Stimulated activated CD4-positive, alpha-beta T cell treated with anti-CD3 and anti-CD28 coated beads, Interleukin-1b, Interleukin-23, amount 100 ng/mL, for 1 hour (primary cell): Measurements from ENCODE around the gene SPINK2.

Experiments
- DNase-seq, 2 donors: peaks; one replicate each; pipeline ENCODE4 v3.0.0-alpha.2; 2020; ENCODE audit warnings: low read depth in 2 of 2

Gene SPINK2

DNA sequence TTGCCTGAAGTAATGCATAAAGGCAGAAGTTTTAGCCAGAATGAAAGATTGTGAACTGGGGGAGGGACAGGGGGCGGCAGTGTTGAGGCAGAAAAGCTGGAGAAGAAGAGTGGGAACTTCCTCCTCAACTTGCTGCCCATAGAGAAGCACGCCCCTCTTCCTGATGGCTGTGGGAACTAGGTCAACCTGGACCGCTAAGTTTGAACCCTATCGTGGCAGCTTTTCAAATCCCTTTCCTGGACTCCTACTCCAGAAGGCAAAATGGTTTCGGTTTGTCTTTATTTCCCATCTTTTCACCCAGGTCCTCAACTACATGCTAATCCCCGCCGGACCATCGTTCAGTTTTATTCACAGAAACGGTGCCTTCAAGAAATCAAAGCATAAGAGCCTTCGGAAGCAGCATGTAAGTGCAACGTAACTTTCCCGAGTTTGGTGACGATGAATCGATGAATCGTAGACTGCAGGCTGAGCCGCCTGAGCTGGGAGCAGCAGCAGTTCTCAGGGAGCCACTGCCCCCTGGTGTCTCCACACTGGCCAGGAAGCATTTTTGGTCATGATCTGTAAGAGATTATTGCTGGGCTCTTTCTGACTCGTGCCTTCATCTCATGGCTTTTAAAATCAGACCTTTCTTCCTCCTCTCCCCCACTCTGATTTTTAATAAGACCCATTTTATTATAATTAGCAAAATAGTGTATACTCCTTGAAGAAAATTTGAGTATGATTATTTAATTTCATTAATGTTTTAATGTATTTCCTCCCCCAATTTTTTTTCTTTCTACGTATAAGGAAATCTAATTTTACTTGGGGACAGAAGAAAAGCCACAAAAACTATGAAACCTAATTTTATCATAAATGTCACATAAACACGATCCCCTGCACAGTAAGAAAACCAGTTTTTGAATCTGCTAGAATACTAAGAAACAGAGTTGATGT lies 21.4 kb downstream of the SPINK2 start:
- peak; percentile 64 to 66 for DNase-seq

DNA sequence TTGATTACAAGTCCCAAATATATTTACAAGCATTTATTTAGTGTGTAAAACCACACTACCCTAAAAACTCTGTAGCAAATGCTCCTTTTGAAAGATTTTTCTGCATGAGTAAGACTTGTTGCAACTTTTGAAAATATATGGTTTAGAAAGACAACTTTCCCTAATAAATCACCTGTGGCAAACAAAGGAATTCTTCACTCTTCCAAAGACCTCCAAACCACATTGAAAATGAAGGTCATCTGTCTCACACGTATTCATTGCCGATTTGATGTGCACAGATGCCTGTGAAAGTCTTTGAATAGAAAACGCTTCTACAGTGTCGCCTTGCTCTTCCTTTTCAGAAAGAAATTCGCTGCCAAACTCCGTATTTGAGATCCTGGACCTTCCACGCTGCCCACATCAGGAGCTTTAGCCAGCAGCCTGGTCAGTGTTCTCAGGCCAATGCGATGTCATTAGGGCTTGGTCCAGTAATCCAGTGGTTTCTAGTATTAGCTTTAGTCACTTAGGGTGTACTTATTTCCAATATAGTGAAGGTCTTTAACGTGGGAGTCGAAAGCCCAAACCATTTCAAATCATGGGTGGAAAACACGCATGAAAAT lies 22.2 kb downstream of the SPINK2 start:
- DNase-seq = no peak

DNA sequence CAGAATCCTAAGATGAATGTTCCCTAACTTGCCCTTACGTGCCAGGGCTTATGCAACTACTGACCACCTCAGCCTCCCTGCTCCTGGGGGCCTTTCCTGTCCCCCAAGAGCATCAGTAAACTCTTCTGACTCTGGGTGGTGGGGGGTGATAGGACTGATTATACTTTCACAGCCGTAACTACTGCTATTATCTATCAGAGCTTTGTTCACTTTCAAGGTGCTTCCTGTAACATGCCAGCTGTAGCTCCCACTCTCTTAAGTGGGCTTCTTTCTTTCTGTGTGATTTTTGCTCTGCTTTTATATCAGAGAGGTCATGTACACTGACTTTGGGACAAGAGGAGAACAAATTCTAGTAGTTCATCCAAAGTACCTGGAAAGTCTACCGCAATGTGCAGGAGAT lies 25.3 kb downstream of the SPINK2 start:
- no peak for DNase-seq

DNA sequence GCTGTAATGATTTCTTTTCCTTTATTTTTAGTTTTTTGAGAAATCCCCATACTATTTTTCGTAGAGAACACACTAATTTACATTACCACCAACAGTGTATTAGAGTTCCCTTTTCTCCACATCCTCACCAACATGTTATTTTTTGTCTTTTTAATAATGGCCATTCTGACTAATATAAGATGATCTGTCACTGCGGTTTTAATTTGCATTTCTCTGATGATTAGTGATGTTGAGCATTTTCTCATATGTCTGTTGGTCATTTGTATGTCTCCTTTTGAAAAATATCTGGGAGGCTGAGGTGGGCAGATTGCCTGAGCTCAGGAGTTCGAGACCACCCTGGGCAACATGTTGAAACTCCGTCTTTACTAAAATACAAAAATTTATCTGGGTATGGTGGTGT lies 30.2 kb downstream of the SPINK2 start:
- DNase-seq = no peak

DNA sequence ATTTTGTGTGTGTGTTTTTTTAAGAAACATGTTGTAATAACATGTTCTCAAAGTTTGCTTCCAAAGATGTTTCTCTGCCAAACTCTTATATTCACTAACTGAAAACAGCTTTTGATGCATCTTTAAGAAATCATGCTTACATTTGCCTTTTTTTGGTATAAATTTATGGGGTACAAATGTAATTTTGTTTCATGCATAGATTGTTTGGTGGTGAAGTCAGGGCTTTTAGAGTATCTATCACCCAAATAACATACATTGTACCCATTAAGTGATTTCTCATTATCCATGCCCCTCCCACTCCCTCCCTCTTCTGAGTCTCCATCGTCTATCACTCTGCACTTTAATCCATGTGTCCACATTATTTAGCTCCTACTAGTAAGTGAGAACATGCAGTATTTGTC lies 30.8 kb downstream of the SPINK2 start:
- DNase-seq = no peak

DNA sequence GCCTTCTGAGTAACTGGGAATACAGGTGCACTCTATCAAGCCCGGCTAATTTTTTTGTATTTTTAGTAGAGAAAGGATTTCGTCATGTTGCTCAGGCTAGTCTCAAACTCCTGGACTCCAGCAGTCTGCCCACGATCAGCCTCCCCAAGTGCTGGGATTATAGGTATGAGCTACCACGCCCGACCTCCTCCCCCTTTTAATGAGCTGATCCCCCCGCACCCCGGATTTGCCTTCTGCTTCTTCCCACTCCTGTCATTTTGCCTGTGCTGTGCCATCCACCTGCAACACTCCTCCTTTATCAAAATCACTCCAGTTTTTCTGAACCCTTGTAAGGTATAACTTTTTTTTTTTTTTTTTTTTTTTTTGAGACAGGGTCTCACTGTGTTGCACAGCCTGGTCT lies 33.4 kb downstream of the SPINK2 start:
- DNase-seq = no peak

DNA sequence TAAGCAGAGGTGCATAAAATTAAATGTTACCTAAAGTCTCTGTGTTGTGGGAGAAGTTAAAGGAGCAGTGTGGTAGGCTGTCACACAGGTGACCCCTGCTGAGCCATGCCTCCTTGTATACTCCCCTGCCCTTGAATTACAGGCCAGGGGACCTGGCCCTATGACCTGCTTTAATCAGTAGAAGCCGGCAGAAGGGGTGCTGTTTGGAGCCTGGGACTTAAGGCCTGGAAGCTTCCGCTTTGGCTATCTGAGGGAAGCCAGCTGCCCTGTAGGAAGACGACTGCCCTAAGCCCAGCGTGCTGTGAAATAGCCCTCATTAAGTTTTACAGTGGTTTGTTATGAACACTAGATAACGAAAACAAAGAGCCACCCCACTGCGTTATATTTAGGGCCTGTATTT lies 34.1 kb downstream of the SPINK2 start:
- DNase-seq = no peak

DNA sequence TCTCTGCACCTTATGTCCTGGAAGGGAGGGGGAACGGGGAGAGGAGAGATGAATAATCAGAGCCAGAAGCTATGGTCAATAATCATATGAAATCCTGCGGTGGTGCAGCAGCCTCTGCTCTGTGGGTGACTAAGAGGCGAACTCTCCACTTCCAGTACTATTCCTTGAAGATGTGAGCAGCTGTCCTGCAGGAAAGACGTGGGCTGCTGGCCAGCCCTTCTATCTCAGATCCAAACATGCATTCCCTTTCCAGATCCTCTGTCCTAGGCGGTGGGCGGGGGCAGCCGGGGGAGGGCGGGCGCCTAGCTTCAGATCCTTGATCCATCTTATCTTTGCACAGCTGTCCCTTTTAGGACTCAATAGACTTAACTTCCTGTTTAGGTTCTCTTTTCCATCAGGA lies 34.5 kb downstream of the SPINK2 start:
- DNase-seq = no peak

DNA sequence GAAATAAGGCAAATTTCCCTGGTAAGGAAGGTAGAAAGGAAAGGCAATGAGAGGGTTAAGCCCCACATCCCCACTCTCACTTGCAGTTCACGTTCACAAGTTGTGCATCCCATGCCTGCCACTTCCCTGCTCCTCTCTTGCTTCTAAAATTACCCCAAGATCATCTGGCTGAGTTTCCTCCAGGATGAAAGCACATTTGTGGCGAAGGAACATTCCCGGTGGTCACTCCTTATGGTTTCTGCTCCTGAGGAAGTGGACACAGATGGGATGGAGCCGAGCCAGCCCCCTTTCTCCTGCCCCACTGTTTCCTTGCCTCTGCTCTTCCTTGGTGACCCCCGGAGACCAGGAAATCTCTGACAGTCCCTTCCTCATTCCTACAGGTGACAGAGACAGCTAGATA lies 37.5 kb downstream of the SPINK2 start:
- DNase-seq = no peak

DNA sequence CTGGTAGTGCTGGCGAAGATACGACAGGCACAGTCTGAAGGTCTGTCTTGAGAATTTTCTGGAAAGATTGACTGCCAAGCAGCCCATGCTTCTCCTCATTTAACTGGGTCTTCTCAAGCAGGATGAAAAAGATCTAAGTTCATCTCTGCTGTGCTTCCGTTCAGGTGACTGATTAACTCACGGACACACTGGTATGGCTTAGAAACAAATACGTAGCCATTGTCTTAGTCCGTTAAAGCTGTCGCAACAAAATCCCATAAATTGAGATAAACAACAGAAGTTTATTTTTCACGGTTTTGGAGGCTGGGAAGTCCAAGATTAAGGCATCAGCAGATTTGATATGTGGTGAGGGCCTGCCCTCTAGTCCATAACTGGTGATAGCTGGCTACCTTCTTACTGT lies 39.5 kb downstream of the SPINK2 start:
- no peak for DNase-seq

DNA sequence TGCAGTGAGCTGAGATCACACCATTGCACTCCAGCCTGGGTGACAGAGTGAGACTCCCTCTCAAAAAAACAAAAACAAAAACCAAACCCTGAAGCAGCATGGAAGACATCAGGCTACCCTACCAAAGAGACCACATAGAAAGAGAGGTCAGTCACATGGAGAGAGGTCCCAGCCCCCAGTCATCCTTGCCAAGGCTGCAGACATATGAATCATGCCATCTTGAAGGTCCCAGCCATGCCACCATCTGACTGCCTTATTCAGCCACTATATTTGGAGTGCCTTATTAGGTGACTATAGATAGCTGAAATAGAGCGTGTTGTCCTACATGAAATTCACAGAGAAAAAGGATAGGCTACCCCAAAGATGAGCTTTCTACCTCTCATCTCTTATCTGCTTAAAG lies 48.2 kb downstream of the SPINK2 start:
- DNase-seq = no peak

DNA sequence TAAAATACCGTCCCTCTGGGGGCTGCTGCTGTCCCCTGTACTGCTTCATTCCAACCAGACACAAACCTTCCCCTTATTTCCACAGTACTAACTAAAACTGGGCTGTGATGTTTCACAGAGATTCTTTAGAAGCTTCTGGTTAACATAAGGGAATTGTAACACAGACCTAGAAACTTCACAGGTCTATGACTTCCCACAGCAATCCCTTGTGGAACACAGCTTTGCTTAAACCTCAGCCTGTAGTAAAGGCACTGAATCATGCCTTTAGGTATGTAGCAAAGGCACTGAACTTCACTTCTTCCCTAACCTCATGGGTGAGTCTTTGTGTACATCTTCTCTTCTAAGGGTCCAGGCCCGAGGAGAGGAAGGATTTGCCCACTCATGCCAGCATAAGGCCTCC lies 49.4 kb downstream of the SPINK2 start:
- no peak for DNase-seq

DNA sequence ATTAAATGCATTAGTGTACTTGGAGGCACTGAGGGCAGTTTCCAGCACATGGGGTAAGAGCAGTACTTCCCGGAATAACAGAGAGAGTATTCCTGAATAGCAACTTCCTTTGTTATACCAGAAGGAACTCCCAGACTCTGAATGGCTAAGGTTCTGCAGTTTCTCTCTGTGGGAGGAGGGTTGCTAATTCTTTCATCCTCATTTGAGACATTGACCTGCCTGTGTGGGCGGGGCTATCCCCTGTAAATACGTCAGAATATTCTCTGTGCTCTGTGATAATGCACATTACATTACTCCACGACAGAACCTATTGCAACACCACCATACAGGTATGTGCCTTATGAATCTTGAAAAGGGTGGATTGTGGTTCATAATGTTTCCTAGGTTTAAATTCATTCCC lies 52.7 kb downstream of the SPINK2 start:
- DNase-seq = no peak

DNA sequence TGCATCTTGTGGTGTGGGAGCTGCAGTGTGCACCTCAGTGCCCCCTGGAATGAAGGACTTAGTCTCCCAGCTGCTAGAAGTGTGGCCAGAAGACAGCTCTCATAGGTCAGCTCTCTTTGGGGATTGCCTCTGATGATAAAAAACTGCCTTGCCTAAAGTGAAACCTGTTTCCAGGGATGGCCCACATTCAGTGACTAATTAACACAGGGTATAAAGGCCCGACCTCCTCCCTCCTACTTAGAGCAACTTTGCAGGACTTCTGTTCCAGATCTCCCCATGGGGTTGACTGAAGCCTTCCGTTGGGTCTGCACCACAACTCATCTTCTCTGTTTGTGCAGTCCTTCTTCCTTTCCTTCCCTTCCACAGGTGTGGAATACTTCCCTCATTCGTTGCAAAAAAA lies 53.2 kb downstream of the SPINK2 start:
- DNase-seq = no peak

DNA sequence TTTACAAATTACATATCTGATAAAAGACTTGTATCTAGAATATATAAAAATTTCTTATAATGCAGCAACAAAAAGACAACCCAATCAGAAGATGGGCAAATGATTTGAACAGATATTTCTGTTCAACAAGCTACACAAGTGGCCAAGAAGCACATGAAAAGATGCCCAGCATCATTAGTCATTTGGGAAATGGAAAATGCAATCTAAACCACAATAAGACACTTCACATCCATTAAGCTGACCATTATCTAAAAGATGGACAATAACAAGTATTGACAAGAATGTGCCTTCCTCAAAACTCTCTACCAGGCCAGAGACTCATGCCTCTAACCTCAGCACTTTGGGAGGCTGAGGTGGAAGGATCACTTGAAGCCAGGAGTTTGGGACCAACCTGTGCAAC lies 53.9 kb downstream of the SPINK2 start:
- DNase-seq = no peak

DNA sequence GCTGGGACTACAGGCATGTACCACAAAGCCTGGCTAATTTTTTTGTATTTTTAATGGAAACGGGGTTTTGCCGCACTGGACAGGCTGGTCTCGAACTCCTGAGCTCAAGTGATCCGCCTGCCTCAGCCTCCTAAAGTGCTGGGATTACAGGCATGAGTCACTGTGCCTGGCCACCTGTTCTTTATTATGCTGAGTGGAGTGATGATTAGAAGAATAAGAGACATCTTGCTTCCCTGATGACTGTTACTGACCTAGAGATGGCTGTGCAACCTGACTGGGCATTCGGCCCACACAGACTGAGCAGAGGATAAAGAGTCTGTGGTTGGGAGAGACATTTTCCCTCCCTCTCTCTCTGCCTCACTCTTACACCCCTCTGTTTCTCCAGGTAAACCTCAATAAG lies 56.7 kb downstream of the SPINK2 start:
- DNase-seq = no peak

DNA sequence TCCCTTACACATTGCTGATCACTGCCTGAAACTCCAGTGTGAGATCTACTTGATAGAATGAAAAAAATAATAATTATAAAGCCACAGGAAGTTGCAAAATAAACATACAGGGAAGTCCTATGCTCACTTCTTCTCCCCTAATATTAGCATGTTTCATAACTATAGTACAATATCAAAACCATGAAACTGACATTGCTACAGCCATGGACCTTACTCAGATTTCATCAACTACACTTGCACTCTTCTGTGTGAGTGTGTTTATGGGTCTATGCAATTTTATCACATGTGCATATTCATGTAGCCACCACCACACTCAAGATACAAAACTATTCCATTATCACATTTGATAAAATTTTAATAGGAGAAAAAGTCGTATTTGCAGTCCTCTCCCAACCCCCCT lies 57.3 kb downstream of the SPINK2 start:
- no peak for DNase-seq

DNA sequence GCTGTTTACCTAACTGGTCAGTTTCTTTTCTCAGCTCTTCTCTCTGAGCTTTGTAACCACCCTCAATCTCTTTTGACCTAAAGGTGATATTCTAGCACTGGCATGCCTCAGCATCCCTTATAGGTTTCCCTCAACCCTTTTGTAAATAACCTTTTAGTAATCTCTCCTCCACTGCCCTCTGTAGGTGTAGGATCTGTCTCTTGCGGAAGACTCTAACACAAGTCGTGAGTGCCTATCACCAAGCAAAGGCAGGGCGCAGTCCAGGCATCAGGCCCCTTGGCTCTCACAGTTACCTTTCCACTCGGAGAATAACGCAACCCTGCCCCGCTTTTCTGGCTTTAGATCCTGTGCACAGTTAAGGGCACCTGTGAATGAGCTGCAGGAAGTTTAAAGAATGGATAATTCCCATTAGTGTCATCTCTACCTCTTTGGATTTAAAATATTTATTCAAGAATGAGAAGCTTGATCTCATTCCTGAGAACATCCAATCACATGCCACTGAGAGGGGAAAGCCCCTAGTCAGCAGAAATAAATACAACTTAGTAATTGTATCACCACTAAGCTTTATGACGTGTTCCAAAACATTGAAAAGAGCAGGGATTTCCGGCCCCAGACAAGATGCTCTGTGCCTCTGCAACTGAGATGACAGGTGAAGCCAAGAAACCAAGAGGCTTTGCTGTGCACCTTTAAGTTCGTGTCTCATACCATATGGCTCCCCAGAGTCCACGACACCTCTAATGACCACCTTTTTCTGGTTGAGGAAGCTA lies 58.8 kb downstream of the SPINK2 start:
- DNase-seq = no peak

DNA sequence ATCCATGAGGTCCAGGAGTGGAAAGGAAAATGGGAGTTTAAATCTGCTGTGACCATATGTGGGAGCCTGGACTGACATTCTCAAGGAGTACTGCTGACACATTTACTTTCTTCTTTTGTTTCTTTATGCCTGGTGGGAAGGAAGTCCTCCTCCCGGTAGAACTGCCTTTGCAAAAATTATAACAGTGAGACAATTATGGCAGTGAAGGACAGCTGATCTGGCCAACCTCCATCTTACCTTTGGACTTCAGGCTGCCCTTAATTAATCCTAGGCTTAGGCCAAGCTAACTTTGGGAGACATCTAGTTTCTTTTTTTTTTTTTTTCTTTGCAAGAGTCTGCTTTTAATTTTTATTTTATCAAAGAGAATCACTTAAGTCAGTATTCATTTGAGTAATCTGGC lies 61.3 kb downstream of the SPINK2 start:
- no peak for DNase-seq
